ENCODE measurements around the gene PTPN3.
A peak's percentile ranks its signal among the peaks of the same experiment; 100 is the strongest.

Gene PTPN3

DNA sequence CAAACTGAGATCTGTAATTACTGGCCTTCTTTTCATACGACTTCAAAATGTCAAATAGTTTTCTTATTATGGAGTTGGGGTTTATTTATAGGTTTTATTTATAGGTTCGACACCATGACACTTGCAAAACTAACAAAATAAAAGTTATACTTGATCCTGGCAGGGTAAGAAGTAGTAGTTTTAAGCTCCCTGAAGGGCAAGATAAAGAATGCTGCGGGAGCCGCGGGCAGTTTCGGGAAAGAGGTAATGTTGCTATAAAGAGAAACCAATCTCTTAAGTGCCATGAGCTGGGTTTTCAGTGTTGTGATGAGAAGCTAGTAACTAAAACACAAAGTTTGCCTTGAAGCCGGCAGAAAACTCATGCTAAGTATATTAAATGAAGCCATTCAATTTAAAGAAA is 24.8 kb downstream of the PTPN3 start:
- Mint-ChIP-seq H3K9me3 (no peaks in the 10 kb centered on the region), H3K4me3 (no peak overlapping the region), H3K4me1 (no peaks in the 10 kb centered on the region), H3K27ac (no peak overlapping the region), H3K27me3 (peaks cover 46% of the 10 kb centered on the region)
- DNase-seq, result no peak
- ATAC-seq, result no peak

DNA sequence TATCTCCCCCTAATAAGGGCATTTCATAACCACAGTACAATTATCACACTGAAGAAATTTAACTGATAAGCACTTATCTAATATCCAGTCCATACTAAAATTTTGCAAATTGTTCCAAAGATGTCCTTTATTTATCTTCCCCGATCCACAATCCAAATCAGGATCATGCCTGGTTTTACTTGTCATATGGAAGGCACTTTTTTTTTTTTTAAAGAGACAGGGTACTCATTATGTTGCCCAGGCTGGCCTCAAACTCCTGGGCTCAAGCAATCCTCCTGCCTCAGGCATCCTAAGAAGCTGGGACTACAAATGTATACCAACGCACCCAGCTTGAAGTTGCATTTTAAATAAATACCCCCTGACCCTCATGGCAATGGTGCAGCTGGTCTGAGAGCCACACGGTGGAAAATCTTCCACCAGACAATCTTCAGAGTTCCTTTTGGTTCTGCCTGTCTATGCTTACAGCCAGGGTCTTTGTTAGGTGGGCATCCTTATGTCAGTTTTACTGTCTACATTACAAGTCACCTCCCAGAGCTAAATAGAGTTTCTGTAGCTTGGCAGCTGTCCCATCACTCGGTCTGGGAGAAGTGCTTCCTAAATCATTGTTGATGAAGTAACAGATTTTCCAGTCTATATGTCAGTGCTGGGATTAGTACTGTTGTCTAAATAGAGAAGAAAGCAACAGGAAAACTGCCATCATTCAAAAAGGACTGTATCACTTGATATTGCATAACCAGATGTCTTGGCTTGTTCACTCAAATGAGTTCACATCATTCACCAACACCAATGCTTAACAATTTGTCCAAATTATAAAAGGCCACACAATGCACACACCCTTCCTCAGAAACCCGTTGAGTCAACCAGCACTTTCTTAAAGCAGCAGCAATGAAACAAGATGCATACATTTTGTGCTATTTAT is 26.4 kb downstream of the PTPN3 start:
- no peak overlapping the region for H3K4me3 Mint-ChIP-seq

DNA sequence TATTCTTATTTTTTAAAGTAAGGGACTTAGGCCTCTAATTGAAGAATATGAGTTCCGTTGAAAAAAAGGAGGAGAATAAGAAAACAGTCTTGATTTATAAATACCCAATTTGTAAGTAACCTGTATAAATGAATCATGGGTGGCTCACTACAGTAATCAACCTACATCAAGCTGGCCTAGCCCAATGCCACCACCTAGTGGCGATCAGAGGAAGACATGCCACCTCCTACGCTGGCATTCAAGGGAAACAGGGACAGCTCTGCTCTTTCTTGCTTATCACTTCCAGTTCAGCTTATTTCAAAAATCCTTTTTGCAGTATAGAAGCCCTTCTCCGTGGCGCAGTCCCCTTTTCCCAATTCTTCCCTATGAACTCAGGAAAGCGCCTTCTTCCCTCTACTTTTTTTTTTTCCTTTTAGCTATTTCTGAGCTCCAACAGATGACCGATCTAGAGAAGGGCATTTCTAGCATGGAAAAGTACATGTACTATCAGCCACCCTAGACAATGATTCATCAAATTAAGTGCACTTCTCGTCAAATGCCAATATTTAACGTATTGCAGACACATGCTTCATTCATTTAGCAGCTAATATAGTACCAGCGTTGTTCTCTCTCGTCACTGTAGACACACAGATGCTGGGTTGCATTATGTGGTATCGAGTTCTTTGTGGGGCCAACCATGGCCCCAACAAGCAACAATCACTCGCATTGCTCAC is 28.3 kb downstream of the PTPN3 start:
- ATAC-seq (peak; percentile 89), DNase-seq (peak; percentile 61 to 75)
- Mint-ChIP-seq H3K4me1 (peaks cover 19% of the 10 kb centered on the region), H3K4me3 (no peak overlapping the region), H3K9me3 (no peaks in the 10 kb centered on the region), H3K27ac (no peak overlapping the region), H3K27me3 (peaks cover 37% of the 10 kb centered on the region)

More for the DNA sequence above, 26.4 kb downstream of the PTPN3 start:
- peaks cover 40% of the 10 kb centered on the region for H3K27me3 Mint-ChIP-seq
- DNase-seq, result no peak
- H3K27ac Mint-ChIP-seq, result no peak overlapping the region
- no peak for ATAC-seq
- peaks cover 11% of the 10 kb centered on the region for H3K4me1 Mint-ChIP-seq
- H3K9me3 Mint-ChIP-seq, result no peaks in the 10 kb centered on the region

DNA sequence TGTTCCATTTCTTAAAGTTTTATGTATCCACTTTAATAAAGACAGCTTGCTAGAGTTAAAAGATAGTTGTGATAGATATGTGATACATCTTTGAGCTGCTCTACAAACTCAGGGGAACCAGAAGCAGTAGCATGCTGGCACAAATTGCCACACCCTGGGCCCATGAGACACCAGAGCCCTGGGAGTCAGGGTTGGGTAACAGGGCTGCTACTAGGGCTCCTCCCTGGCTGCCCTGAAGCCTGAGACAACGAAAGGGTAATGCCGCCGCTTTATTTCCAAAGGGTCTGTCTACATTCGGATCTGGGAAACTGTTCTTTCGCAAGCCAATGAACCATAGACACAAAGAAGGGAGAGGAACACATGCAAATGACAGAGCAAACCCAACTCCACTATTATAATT is 29.2 kb downstream of the PTPN3 start:
- no peaks in the 10 kb centered on the region for H3K9me3 Mint-ChIP-seq
- peaks cover 20% of the 10 kb centered on the region for H3K4me1 Mint-ChIP-seq
- DNase-seq (no peak), ATAC-seq (no peak)
- H3K4me3 Mint-ChIP-seq, result no peak overlapping the region
- H3K27me3 Mint-ChIP-seq, result peaks cover 28% of the 10 kb centered on the region
- H3K27ac Mint-ChIP-seq, result peak overlapping the region in 1 of 2 donors; percentile 12

DNA sequence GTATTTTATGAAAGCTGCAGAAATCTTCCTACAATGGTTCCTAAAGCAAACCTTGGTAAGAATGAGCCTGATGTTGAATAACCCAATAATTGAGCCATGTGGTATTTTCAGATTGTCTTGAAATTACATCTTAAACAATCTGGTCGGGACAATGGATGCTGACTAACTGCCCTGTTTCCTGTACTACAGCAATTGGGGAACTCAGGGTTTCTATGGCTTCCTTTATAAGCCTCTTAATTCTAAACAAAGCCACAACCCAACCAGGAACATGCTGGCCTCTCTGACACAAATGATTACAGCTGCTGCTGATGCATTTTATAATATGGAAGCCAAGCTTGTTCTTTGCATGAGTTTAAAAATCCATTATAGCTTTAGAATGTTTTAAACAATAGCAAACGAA is 30.2 kb downstream of the PTPN3 start:
- H3K4me3 Mint-ChIP-seq, result no peak overlapping the region
- peaks cover 25% of the 10 kb centered on the region for H3K4me1 Mint-ChIP-seq
- ATAC-seq, result peak; percentile 81
- peaks cover 22% of the 10 kb centered on the region for H3K27me3 Mint-ChIP-seq
- no peak overlapping the region for H3K27ac Mint-ChIP-seq
- no peaks in the 10 kb centered on the region for H3K9me3 Mint-ChIP-seq
- peak in 1 of 2 donors; percentile 22 for DNase-seq

DNA sequence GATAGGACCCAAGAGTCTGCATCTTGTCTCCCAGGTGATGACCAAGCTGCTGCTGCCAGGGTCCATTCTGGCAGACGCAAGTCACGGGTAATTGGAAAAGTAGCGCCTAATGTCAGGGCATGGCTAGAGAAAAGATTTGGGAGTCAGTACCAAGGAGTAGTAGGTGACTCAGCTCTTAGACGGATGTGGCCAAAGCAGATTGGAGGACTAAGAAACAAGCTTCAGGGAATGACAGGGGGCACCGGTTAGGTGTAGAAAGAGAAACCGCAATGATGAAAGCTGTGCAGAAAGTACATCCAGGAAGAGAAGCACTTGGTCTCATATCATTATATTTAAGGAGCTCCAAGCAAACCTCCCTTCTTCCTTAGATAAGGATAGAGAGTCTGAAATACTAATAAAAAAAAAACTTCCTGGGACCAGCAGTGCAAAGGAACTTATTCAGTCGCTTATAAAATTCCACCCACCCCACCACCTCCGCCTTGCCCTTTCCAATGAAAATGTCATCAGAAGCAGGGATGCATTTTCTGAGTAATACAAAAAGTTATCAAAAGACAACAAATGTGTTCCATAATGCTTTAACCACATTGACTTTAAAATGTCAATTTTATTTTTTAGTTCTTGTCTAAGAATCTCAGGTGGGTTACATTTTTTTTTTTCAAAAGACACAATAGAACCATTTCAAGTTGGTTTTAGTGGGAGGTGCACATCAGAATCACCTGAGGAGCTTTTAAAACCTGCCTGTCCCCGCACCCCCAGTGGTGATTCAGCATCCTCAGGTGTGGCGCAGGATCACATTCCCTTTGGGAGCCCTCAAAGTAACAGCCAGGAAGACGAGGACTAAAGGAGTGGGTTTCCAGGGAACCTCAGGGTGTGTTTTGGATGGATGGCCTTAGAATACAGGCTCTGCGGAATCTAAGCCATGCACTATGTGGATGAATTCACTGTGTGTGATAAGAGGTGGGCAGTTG is 31.2 kb downstream of the PTPN3 start:
- ATAC-seq, result no peak
- H3K27me3 Mint-ChIP-seq, result peaks cover 29% of the 10 kb centered on the region
- H3K4me3 Mint-ChIP-seq, result peak overlapping the region in 1 of 2 donors; percentile 24
- peak overlapping the region; percentile 56 to 57 for H3K27ac Mint-ChIP-seq
- DNase-seq, result no peak
- H3K4me1 Mint-ChIP-seq, result peaks cover 25% of the 10 kb centered on the region
- no peaks in the 10 kb centered on the region for H3K9me3 Mint-ChIP-seq

DNA sequence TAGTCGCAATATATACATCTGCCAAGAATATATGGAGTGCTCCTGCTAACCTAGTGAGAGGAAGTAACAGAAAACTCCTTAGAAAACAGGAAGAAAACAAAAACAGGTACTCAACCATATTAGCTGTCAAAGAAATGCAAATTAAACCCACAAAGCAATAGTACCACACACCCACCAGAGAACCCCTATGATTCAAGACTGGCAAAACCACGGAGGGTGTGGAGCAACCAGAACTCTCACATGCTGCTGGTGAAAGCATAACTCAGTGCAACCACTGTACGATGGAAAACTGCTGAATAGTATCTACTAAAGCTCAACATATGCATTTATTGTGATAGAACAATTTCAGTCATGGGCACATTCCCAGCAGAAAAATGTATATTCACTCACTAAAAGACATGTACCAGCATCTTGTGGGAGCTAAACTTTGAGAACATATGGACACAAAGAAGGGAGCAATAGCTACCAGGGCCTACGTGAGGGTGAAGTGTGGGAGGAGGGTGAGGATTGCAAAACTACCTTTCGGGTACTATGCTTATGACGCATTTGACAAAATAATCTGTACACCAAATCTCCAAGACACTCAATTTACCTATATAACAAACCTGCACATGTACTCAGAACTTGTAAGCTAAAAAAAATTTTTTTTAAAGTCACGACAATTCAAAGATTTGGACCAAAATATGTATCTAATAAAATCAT is 34.0 kb downstream of the PTPN3 start:
- no peaks in the 10 kb centered on the region for H3K9me3 Mint-ChIP-seq
- peak; percentile 84 for ATAC-seq
- H3K4me1 Mint-ChIP-seq, result peaks cover 25% of the 10 kb centered on the region
- H3K4me3 Mint-ChIP-seq, result no peak overlapping the region
- peak; percentile 7 to 29 for DNase-seq
- H3K27me3 Mint-ChIP-seq, result peaks cover 31% of the 10 kb centered on the region
- H3K27ac Mint-ChIP-seq, result no peak overlapping the region

DNA sequence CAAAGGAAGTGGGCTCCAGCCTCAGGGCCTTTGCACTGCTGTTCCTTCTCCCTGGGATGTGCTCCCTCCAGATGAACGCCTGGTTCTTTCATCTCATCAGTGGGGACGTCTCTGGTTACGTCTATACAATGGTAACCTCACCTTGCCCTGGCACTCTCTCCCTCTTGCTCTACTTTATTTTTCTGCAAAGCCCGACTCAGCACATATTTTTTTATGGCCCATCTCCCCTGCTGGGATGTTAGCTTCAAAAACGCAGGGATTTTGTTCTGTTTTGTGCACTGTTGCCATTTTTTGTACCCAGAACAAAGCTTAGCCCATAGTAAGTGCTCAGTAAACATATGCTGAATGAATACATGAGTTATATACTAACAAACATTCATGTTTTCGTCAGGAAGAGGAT is 37.5 kb downstream of the PTPN3 start:
- Mint-ChIP-seq H3K9me3 (no peaks in the 10 kb centered on the region), H3K4me1 (peaks cover 6% of the 10 kb centered on the region), H3K4me3 (no peak overlapping the region), H3K27ac (peak overlapping the region in 1 of 2 donors; percentile 21), H3K27me3 (peaks cover 40% of the 10 kb centered on the region)
- DNase-seq, result no peak
- no peak for ATAC-seq

DNA sequence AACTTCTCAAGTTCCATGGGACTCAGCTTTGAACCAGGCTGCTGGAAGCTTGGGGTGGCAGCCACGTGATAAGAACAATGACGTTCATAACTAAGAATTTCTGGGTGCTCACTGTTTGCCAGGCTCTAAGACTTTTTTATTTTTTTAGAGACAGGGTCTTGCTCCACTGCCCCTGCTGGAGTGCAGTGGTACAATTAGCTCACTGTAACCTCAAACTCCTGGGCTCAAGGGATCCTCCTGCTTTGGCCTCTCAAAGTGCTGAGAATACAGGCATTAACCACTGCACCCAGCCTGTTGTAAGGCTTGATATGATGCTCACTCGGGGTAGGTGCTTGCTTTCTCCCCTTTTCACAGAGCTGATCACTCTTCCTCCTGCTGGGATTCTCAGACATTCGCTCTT is 38.7 kb downstream of the PTPN3 start:
- Mint-ChIP-seq H3K27ac (no peak overlapping the region), H3K9me3 (no peaks in the 10 kb centered on the region), H3K27me3 (peaks cover 47% of the 10 kb centered on the region), H3K4me3 (no peak overlapping the region), H3K4me1 (peaks cover 6% of the 10 kb centered on the region)
- no peak for ATAC-seq
- DNase-seq, result no peak

DNA sequence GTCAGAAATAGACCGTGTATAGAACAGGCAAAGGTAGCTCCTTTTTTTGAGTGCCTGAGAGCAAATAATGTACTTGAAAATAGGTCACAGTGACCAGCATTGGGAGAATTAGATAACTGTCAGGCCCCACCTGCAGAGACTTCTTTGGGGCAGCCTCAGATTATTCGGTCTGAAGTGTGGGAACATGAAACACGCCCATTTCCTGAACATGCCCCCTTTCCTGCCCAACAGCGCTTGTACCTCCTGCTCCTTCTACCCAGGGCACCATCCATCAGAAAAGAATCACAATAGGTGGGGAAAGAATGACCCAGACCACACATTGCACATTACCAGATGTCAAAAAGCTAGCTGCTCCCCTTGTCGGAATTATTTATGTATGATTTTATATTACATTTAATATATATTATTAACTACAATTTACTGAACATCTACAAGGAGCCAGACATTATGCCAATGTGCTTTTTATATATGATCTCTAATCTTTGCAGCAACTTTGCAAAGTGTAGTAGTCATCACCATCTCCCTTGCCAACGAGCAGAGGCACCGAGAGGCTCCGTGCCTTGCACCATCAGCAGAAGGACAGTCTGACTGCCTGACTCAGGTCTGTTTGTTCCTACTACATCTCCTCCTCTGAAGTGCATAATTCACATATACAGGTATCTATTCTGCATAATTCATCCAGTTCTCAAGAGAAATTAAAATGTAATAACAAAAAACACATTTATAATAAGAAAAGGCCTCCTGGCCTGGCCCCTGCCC is 39.5 kb downstream of the PTPN3 start:
- Mint-ChIP-seq H3K9me3 (no peaks in the 10 kb centered on the region), H3K27ac (no peak overlapping the region), H3K4me1 (peaks cover 1% of the 10 kb centered on the region), H3K27me3 (peaks cover 54% of the 10 kb centered on the region), H3K4me3 (no peak overlapping the region)
- no peak for DNase-seq
- no peak for ATAC-seq

DNA sequence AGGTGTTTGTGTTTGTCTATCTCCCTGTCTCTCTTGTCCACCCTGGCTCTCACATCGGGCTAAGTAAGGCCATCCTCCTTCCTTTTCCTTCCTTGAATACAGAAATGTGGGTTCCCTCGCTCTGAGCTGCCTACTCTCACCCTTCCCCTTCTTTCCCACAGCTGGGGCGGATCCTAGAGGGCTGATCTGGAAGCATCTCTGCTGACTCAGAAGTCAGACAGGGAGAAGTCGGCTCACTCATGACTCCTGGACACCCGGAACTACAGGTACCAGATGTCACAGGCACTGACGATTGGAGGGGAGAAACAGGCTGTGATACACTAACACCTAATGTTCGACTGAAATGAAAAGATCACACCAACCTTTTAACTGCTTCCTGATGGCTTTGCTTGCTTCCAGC is 41.3 kb downstream of the PTPN3 start:
- H3K4me3 Mint-ChIP-seq, result no peak overlapping the region
- peaks cover 47% of the 10 kb centered on the region for H3K27me3 Mint-ChIP-seq
- no peaks in the 10 kb centered on the region for H3K4me1 Mint-ChIP-seq
- H3K27ac Mint-ChIP-seq, result no peak overlapping the region
- no peak for DNase-seq
- no peaks in the 10 kb centered on the region for H3K9me3 Mint-ChIP-seq
- no peak for ATAC-seq

DNA sequence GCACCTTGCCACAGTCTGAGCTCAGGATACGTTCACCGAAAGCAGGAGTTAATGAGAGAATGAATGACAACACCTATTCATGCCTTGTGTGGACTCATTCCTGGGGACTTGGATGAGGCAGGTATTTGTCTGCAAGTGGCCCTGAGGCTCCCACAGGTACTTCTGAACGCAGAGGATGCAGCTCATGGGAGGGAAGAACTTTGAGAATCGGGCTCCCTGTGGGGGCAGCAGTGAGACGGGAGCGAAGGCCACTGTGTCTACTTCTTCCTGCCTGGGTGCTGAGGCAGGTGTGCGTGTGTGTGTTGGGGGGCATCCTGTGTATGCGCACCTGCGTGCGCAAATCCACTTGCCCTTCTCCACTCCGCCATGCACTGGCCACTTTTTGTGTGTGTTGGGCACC is 42.2 kb downstream of the PTPN3 start:
- DNase-seq (no peak), ATAC-seq (peak; percentile 44)
- Mint-ChIP-seq H3K4me3 (no peak overlapping the region), H3K9me3 (no peaks in the 10 kb centered on the region), H3K27ac (no peak overlapping the region), H3K27me3 (peaks cover 47% of the 10 kb centered on the region), H3K4me1 (no peaks in the 10 kb centered on the region)

DNA sequence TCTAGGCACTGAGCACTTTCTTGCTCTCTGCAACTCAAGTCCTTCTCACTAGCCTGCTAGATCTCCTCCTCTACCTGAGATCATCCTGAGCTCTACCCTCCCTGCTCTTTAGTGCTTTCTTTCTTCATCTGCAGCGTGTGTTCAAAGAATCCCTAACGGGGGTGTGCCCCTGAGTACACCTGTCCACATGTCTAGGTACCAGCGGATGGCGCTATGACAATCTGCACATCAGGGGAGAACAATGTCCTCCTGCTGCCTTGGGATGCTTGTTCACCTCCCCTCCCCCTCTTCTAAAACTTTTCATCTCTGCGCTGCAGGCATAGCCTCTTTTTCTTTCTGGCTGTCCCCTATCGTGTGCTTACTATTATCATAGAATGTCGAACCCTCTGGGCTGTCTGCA is 42.7 kb downstream of the PTPN3 start:
- DNase-seq (no peak), ATAC-seq (no peak)
- Mint-ChIP-seq H3K9me3 (no peaks in the 10 kb centered on the region), H3K4me1 (no peaks in the 10 kb centered on the region), H3K4me3 (no peak overlapping the region), H3K27ac (no peak overlapping the region), H3K27me3 (peaks cover 48% of the 10 kb centered on the region)

DNA sequence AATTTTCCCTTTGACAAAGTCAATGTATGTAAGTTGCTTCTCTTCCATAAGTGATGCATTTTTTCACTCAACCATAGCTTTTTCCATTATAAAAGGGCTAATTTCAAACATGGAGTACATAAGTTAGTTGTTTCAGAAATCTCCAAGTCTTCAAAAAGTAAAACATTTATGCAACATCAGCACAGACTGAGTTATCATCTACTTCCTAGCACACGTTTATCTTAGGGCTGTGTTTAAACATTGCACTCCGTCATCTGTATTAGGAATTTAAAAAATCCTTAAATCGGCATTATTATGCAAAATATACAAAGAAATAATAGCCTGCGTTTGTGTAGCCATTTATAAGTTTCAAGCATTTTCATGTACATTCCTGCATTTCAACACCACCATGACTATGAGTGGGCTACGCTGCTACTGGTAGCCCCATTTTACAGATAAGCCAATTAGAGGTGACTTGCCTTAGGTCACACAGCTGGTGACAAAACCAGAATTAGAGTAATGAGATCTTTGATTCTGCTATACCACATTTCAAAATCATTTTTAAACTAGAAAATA is 43.4 kb downstream of the PTPN3 start:
- Mint-ChIP-seq H3K27ac (no peak overlapping the region), H3K4me3 (no peak overlapping the region), H3K9me3 (no peaks in the 10 kb centered on the region), H3K27me3 (peaks cover 47% of the 10 kb centered on the region), H3K4me1 (no peaks in the 10 kb centered on the region)
- DNase-seq (no peak), ATAC-seq (no peak)

All from stimulated activated naive CD8-positive, alpha-beta T cell treated with anti-CD3 and anti-CD28 coated beads, Interleukin-15, amount 100 ng/mL, for 72 hours (primary cell).